GM21526 (cell line): Measurements from ENCODE around the gene CCL20.
A peak's percentile ranks its signal among the peaks of the same experiment; 100 is the strongest.
"Not testable (repeated sequence)": the region's sequence is repeated elsewhere in the genome, so short reads cannot be mapped to it uniquely, and the experiment has no call there.

Experiments
- ATAC-seq: cut with Tn5 transposase; IDR thresholded peaks from one replicate; pipeline ENCODE4 v1.9.1; 2021; ENCODE audit warnings: moderate library complexity; ENCODE audit not compliant: unreplicated experiment, low FRiP score

CCL20 gene

DNA sequence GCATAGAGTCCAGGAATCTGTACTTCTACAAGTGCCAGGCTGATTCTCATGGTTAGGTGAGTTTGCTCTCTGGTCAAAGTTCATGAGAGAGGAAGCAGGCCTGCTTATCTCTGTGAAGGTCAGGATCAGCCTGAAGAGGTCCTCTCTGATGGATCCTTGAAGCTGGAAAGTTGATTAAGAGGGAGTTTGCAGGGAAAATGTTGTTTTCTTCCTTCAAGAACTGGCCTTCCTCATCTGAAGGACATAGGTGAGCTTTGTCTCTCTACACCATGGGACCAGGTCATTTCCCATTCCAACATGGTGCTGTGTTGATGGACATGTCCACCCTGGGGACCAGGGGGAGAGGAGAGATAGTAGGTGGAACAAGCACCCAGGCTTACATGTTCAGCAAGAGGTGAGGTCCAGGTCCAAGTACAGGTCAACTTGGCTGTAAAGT, 14.9 kb downstream of the CCL20 start:
- no peak for ATAC-seq

- no peak for ATAC-seq
Measured at GRCh38 chr2:227829337-227829736, 15.7 kb downstream of the CCL20 start.

- no peak for ATAC-seq
Measured at GRCh38 chr2:227834423-227834822, 20.8 kb downstream of the CCL20 start.

DNA sequence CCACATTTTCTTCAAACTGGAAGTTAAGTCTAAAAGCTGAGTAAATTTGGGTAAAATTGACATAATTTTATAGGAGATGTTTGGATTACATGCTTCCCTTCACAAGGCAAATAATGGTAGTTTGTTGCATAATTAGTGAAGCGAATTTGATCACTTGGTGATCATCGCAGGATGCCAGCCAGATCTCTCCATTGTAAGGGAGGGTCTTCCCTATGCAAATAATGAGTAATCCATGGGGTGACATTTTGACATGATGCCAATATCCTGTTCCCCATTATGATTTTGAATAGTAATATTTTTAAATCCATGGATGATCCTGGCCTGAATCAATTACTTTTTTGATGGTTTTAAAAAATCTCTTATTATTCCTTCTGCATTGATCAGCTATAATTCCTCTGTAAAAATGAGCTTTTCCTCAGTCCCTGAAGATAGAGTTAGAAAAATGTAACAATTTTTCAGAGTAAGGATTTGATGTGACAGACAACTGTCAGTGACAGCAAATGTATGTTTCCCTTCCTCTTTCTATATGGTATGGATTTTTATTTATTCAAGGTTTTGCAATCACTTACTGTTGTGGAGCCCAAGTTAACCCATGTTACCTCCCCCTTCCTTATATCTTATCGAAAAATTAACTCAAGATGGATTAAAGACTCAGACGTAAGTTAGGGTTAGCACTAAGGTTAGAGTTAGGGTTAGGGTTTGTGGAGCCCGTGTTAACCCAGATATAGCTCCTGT, 21.4 kb downstream of the CCL20 start:
- no peak for ATAC-seq

GRCh38 chr2:227839339-227840129, 25.9 kb downstream of the CCL20 start:
- not testable (repeated sequence) for ATAC-seq

- peak; percentile 76 for ATAC-seq
Measured at GRCh38 chr2:227846831-227847230, 33.2 kb downstream of the CCL20 start.

DNA sequence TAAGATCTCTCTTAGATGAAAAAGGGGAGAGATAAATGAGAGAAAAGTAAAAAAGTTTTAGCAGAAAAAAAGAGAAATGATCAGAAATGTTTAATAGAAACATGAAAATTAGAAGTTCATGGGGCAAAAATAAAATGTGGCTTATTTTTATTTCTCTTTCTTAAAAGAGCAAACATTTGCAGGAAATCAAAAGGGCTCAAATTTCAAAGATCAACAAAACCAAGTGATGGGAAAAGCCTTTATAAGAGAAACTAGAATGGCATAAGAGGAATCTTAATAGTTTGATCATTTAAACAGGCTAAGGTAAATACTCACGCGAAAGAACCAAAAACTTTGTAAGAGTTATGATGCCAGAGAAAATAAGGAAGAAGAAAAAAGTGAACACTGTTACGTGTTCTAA, 34.5 kb downstream of the CCL20 start:
- ATAC-seq = no peak

GRCh38 chr2:227848586-227848985, 34.9 kb downstream of the CCL20 start:
- ATAC-seq = peak; percentile 64

DNA sequence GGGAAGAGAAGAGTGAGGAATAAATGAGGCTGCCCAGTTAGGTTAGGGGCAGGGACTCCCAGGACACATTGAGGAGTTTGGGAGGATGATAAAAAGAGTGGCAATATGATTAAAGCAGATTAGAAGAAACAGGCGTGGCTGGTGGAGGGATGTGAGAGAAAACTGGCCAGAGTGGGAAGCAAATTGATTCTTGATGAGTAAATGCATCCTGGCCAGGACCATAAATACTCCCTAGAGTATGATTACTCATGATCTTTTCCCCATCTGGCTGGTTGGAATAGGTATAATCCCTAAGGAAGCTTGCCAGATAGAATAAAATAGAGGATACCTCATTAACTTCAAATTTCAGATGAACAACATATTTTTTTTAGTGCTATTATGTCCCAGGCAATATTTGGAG, 36.3 kb downstream of the CCL20 start:
- ATAC-seq = no peak

DNA sequence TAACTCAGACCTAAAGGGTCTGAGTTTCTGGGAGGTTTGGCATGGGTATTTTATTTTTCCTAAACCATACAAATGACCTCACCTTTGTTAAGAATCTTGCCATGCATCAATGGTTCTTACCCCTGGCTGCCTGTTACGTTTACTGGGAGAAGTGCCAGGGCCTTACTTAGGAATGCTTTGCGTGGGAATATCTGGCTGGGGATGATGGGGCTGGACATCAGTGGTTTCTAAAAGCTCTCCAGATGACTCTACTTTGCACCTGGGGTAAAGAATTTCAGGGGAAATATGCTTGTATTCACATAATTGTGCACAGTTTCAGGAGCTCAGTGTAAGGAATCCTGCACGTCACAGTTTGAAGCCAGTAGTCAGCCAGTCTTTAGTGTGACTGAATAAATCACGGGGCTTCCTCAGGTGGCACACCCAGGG, 39.6 kb downstream of the CCL20 start:
- ATAC-seq = no peak

GRCh38 chr2:227853765-227854271, 40.2 kb downstream of the CCL20 start:
- ATAC-seq = no peak

GRCh38 chr2:227855440-227855839, 41.8 kb downstream of the CCL20 start:
- ATAC-seq = no peak

GRCh38 chr2:227856697-227857096, 43.1 kb downstream of the CCL20 start:
- no peak for ATAC-seq

GRCh38 chr2:227860221-227860641, 46.6 kb downstream of the CCL20 start:
- no peak for ATAC-seq

- no peak for ATAC-seq
Measured at GRCh38 chr2:227861011-227861410, 47.4 kb downstream of the CCL20 start.

- ATAC-seq = peak; percentile 53
Measured at GRCh38 chr2:227862227-227862740, 48.6 kb downstream of the CCL20 start.

DNA sequence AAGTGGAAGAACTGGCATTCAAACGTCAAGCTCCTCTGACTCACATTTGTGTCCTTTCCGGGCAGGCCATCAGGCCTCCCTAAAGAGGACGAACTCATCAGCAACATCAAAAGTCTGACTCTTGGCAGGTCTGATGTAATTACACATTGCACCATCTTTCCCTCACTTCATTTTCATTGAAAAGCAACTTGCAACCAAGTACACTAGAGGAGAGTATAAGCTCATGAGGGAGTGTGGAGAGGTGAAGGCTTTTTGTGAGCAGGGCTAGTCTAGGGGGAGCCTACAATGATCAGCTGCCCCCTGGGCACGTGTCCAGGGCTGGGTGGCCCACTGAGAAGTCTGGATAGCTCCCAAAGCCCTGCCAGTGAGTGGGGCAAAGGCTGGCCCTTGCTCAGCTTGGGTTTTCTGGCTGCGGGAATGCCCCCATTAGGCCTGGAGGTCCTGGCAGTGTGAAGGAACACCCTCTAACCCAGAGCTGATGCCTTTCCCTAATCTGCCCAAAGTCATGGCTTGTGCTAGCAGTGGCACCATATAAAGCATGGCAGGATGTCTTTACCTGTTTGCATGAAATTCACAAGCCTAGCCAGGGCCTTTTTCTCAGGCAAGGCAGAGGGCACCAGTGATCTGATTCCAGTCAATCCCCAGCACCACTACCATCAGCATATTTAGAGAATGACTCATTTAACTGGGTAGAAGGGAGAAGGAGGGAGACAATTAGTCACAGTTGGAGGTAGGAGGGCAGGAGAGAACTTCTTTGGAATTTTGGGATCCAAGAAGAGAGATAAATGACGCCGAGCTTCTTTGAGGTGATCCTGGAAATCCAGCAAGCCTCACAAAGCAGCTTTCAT, 49.3 kb downstream of the CCL20 start:
- ATAC-seq = no peak

DNA sequence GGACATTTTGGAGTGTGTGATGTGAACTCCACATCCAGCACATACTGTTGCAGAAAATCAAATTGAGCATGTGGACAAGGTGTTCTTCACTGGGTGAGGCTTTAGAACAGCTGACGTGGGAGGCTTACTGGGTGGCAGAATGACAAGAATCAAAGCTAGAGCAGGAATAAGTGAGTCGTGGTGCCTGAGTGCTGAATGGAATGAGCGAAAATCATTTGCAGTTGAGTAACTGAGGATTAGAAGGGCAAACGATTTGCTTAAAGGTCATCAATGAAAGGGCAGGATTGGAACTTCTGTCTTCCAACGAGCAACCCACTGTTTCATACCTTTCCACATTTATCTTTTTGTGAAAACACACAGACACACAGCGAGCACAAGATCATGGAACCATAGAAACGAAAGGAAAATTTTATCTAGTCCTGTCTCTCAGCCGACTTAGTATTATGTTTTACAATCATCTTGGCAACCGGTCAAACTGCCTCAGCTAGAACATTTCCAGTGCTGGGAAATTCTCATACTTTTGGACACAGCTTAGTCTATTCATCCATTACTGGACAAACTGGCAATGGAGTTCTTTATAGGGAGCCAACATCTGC, 50.6 kb downstream of the CCL20 start:
- ATAC-seq = no peak

- no peak for ATAC-seq
Measured at GRCh38 chr2:227865291-227865690, 51.6 kb downstream of the CCL20 start.
